GM18499 (cell line): Measurements from ENCODE around the gene SUMO1.

Experiments used
- ATAC-seq: cut with Tn5 transposase; IDR thresholded peaks from one replicate; pipeline ENCODE4 v1.9.1; 2021; ENCODE audit warnings: moderate number of reproducible peaks; ENCODE audit not compliant: insufficient read depth, unreplicated experiment

Gene SUMO1

DNA sequence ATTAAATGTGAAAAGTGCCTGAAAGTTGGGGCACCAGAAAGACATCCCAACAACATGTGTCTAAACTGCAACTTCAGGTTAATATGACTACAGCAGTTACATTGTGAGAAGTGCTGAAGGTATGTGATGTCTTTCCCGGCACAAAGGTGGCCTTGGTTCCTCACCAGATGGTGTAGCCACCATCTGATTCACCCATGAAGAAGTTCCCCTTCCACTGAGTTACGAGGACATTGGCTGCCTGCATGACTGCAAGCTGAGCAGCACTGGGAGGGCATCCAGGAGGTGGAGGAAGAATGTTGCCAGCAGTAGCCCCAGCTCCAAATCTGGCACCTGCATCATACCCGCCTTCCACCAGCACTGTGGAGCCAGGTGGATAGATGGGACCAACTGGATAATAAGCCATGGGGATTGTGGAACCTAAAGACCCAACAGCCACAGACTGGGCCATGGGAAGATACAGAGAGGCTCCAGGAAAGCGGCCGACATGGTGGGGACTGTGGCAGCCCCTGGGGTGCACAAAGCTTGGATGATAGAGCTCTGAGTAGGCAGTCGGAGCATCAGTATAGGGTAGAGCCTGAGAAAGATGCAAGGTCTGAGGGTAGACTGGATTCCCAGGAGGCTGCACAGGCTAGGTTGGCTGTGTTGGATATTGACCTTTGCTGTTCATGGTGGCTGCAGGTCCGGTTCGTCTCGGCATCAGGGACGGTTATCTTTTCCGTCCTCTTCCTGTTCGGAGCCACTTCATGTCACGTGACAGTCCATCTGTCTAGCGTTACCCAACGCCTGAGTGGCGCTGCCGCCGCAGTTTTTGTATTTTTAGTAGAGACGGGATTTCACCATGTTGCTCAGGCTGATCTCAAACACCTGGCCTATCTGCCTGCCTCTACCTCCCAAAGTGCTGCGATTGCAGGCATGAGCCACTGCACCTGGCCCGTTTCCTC is 36.9 kb downstream of the SUMO1 start:
- no peak for ATAC-seq

DNA sequence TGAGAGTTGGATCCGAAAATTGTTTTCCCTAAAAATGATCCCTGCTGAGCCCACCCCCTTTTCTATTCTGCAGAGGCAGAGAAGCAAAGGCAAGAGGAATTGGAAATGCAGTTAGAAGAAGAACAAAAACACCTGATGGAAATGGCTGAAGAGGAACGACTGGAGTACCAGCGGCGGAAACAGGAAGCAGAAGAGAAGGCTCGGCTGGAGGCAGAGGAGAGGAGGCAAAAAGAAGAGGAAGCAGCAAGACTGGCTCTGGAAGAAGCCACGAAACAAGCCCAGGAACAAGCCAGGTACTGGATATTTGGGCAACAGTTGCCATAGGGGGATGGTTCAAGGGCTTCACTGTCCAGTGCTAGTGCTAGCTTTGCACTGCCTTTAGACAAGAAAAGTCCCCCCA is 41.7 kb downstream of the SUMO1 start:
- no peak for ATAC-seq

DNA sequence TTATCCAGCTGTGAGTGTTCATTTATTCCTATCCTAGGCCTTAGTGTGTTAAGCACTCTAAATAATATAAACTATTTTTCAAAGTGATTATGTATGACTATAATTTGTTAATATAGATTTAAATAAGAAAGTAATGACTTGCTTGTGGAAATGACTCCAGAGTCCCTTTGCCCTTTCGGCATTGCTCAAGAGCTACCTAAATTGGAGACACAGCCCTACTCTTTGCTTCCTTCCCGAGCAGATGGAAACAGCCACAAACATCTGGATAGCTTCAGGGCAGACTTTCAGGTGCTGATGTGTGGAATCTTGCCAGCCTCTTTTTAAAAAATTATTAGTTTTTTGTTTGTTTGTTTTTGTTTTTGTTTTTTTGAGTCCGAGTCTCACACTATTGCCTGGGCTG is 44.0 kb downstream of the SUMO1 start:
- ATAC-seq = no peak

DNA sequence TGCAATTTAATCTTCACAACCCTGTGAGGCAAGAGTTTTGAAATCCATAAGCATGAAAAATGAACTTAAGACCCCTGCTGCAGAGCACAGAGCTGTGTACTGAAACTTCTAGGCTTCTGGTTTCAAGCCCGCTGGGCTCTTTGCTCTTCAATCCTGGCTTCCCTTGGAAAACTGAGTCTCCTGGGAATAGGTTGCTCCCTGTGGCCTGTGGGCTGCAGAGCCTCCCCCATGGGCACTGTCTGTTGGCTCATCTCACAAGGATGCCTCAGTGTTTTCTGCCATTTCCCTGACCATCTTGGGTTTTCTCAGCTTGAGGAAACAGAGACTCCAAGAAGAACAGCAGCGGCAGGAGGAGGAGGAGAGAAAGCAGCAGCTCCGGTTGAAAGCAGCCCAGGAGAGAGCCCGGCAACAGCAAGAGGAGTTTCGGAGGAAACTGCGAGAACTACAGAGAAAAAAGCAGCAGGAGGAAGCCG is 44.5 kb downstream of the SUMO1 start:
- no peak for ATAC-seq

GRCh38 chr2:202193305-202193704 is 45.1 kb downstream of the SUMO1 start:
- no peak for ATAC-seq

GRCh38 chr2:202187570-202187969 is 50.8 kb downstream of the SUMO1 start:
- ATAC-seq = no peak

- no peak for ATAC-seq
Measured at GRCh38 chr2:202186641-202187202, 51.7 kb downstream of the SUMO1 start.

- no peak for ATAC-seq
Measured at GRCh38 chr2:202185156-202185555, 53.2 kb downstream of the SUMO1 start.

DNA sequence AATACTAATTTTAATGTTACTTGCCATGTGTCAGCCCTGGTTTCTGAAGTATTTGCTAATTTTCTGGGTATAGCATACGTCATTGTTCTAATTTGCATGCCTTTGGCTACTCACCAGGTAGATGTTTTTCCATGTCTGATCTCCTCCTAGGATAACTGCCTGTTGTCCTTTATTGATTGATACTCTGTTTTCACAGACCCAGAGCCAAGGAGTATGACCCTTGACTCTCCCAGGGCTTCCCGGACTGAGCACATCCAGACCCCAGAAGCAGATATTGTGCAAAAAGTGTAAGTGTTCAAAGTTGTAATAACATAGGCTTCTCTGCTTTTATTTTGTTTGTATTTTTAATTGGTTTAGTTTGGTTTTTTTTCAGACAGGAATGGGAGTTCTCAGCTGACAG is 53.8 kb downstream of the SUMO1 start:
- no peak for ATAC-seq

GRCh38 chr2:202178346-202178958 is 59.9 kb downstream of the SUMO1 start:
- no peak for ATAC-seq

GRCh38 chr2:202172439-202173211 is 65.8 kb downstream of the SUMO1 start:
- no peak for ATAC-seq

DNA sequence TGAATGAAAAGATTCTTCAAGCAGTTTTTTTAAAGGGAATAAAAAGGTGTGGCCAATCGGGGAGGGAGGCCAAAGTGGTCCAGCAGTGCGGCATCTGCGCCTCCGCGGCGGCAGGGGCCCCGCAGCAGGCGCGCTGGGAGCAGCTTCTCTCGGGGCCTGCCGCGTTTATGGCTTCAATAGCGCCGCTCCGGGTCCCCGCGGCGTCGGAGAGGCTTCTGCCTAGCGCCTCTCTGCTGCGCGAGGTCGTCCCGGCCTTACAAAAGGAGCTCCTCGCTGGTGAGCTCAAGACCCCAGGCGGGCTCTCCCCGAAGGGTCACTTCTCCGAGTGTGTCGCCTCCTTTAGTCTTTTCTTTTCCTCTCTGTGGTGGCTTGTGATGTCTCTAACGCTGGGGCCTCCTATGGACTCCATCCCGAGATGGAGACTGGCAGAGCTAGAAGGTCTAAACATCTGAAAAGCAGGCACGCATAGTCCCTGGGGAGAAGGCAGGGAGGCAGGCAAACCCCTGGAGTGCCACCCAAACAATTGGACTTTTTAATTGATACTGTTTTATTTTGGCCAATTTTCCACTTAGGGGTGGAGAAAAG is 67.1 kb downstream of the SUMO1 start:
- no peak for ATAC-seq

DNA sequence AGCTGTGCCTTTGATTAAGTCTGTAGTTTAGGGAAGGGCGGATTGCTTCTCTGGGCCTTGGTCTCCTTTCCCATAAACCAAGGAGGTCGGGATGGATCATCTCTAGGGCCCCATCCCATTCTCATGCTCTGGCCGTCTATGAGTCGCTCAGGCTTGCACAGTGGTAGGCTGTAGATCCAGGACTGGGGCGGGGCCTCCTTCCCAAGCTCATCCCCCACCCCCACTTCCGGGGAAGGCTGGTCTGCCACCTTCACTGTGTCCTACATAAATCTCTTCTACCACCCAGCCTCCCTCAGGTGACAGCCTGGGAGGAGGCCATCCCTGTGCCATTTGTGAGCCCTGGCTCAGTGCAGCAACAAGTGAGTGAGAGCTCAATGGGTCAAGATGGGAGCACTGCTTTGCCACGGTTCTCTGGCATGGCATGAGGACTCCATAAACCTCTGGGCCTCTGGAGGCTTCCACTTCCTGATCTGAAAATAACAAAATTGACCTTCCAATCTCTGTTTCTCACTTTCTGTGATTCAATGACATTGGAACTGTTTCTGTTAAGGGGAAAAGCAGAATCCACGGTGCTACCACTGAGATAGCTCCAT is 68.5 kb downstream of the SUMO1 start:
- ATAC-seq = no peak

- no peak for ATAC-seq
Measured at GRCh38 chr2:202169131-202169530, 69.3 kb downstream of the SUMO1 start.

- ATAC-seq = no peak
Measured at GRCh38 chr2:202165945-202166344, 72.5 kb downstream of the SUMO1 start.

DNA sequence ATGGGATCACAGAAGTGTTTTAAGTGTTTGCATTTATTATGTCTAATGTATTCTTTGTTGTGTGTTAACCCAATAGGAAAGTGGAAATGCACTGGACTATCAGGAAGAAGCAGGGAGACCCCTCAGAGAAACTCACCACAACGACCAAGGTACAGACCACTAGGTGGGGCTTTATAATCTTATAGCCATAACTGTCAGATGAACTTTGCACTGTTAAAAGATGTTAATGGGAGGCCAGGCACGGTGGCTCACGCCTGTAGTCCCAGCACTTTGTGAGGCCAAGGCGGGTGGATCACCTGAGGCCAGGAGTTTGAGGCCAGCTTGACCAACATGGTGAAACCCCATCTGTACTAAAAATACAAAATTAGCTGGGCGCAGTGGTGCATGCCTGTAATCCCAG is 73.2 kb downstream of the SUMO1 start:
- ATAC-seq = no peak

GRCh38 chr2:202164411-202164810 is 74.0 kb downstream of the SUMO1 start:
- ATAC-seq = no peak

GRCh38 chr2:202161151-202161835 is 77.1 kb downstream of the SUMO1 start:
- ATAC-seq = no peak

- no peak for ATAC-seq
Measured at GRCh38 chr2:202158796-202159195, 79.6 kb downstream of the SUMO1 start.
